HepG2 (cell line): Measurements from ENCODE around the gene ABCG8.

Experiments
- CCAR2 ChIP-seq: fragments of 200-400 bp; formaldehyde crosslinking; optimal IDR thresholded peaks from 2 replicates; pipeline ENCODE3; 2018; ENCODE audit warnings: low read depth, mild to moderate bottlenecking, low read length, moderate library complexity
- FOXA1 ChIP-seq, 2 experiments: fragments of 450-650 bp in 1 of 2; sonication (generic) in 1 of 2; formaldehyde crosslinking in 1 of 2; IDR thresholded peaks; 2 replicates each; pipeline versions ENCODE4 v1.4.0 to v1.6.1; 2016 to 2020; ENCODE audit warnings: missing genetic modification reagents in 1 of 2
- HIVEP1 ChIP-seq: sonication (generic); formaldehyde crosslinking; IDR thresholded peaks from 2 replicates; pipeline ENCODE4 v1.4.0; 2020; ENCODE audit warnings: mild to moderate bottlenecking, missing genetic modification reagents
- HMGA1 ChIP-seq: sonication (generic); formaldehyde crosslinking; conservative IDR thresholded peaks from 2 replicates; pipeline ENCODE4 v1.4.0; 2020; ENCODE audit warnings: missing genetic modification reagents
- HNRNPUL1 ChIP-seq: fragments of 200-400 bp; formaldehyde crosslinking; IDR thresholded peaks from 2 replicates; pipeline ENCODE4 v1.6.1; 2017; ENCODE audit warnings: low read depth, mild to moderate bottlenecking, low read length, moderate library complexity
- IRX3 ChIP-seq: sonication (generic); formaldehyde crosslinking; IDR thresholded peaks from 2 replicates; pipeline ENCODE4 v1.8.1; 2023; ENCODE audit warnings: mild to moderate bottlenecking, low read depth, missing genetic modification reagents, borderline replicate concordance
- MTF1 ChIP-seq: sonication (generic); formaldehyde crosslinking; IDR thresholded peaks from 2 replicates; pipeline ENCODE4 v1.5.0; 2020; ENCODE audit warnings: missing genetic modification reagents
- NFATC3 ChIP-seq: sonication (generic); formaldehyde crosslinking; IDR thresholded peaks from 2 replicates; pipeline ENCODE4 v1.5.1; 2020; ENCODE audit warnings: mild to moderate bottlenecking, missing genetic modification reagents
- RAD51 ChIP-seq: fragments of 450-650 bp; IDR thresholded peaks from 2 replicates; pipeline ENCODE4 v1.6.1; 2016; ENCODE audit warnings: borderline replicate concordance
- ZNF121 ChIP-seq: sonication (generic); formaldehyde crosslinking; IDR thresholded peaks from 2 replicates; pipeline ENCODE4 v1.5.0; 2020; ENCODE audit warnings: mild to moderate bottlenecking, missing genetic modification reagents
- ZSCAN22 ChIP-seq: sonication (generic); formaldehyde crosslinking; IDR thresholded peaks from 2 replicates; pipeline ENCODE4 v1.4.0; 2020; ENCODE audit warnings: mild to moderate bottlenecking, missing genetic modification reagents

DNA sequence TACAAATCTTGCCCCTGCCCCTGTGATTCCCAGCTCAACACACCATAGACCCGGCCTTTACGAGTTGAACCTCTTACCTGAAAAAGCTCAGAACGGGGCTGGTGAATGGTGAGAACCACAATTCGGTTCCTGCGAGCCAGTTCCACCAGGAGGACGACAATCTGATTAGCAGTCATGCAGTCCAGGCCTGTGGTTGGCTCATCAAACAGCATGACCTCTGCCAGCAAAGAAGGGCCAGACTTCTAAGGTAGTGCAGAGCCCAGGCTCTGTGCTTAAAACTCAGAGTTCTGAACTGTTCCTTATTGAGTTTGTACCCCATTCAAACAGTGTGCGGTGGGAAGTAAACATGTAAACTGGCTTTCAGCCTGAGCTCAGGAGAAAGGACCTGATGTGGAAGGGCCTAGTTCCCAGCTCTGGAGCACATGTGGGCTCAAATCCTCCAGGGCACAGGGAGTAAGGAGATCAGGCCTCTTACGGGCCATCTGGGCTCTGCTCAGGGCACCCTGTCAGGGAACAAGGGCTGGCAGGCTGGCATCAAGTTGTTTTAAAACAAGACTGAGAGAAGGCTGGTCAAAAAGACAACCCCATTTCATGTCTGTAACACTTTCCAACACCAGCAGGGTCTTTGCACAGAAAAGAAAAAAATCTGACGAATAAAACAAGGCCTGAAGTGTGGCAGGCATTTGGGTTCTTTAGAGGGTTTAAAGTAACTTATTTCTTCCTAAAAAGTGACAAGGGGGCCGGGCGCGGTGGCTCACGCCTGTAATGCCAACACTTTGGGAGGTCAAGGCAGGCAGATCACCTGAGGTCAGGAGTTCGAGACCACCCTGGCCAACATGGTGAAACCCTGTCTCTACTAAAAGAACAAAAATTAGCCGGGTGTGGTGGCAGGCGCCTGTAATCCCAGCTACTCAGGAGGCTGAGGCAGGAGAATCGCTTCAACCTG lies 12.2 kb upstream of the ABCG8 start:
- TF ChIP-seq CCAR2 (no peak), RAD51 (no peak), FOXA1 (IDR thresholded peaks at IDR 0.05) (no peak), FOXA1 (CRISPR knock-in tag; IDR thresholded peaks at IDR 0.05) (no peak), HNRNPUL1 (no peak), ZSCAN22 (CRISPR knock-in tag) (no peak), MTF1 (CRISPR knock-in tag) (no peak), IRX3 (CRISPR knock-in tag) (no peak), HMGA1 (CRISPR knock-in tag) (no peak), NFATC3 (no peak), ZNF121 (CRISPR knock-in tag) (no peak), HIVEP1 (CRISPR knock-in tag) (no peak)
